Endodermal cell (in vitro differentiated cells): ENCODE results near the gene HEPN1. TPM values are rescaled to one million over a fixed set of nuclear protein-coding genes. Genes with fewer than 3 reads are reported as not detected.

Experiments
- DNase-seq: peaks from one replicate; pipeline ENCODE4 v3.0.0-alpha.2; 2017
- H3K27ac ChIP-seq: 2 replicates; pipeline ENCODE4 v1.5.1; 2013; ENCODE audit warnings: mild to moderate bottlenecking, low read depth, low read length, moderate library complexity
- H3K27me3 ChIP-seq: 2 replicates; pipeline ENCODE4 v1.6.1; 2013; ENCODE audit warnings: mild to moderate bottlenecking, low read length, moderate library complexity; ENCODE audit not compliant: insufficient read depth, control insufficient read depth, poor library complexity, severe bottlenecking
- H3K36me3 ChIP-seq: 2 replicates; pipeline ENCODE4 v1.7.0; 2013; ENCODE audit warnings: mild to moderate bottlenecking, low read length, moderate library complexity; ENCODE audit not compliant: control insufficient read depth, insufficient read depth
- H3K4me1 ChIP-seq: one replicate; pipeline ENCODE4 v1.7.0; 2013; ENCODE audit warnings: low read length; ENCODE audit not compliant: control insufficient read depth, insufficient read depth
- H3K4me3 ChIP-seq: 2 replicates; pipeline ENCODE4 v1.5.1; 2013; ENCODE audit warnings: mild to moderate bottlenecking, low read length, moderate library complexity
- H3K9ac ChIP-seq: 2 replicates; pipeline ENCODE4 v1.6.1; 2013; ENCODE audit warnings: mild to moderate bottlenecking, low read length, moderate library complexity; ENCODE audit not compliant: poor library complexity, severe bottlenecking; ENCODE audit errors: extremely low read depth
- H3K9me3 ChIP-seq: 2 replicates; pipeline ENCODE4 v1.6.1; 2013; ENCODE audit warnings: mild to moderate bottlenecking, low read length, moderate library complexity; ENCODE audit not compliant: control insufficient read depth
- H3K27ac Mint-ChIP-seq: 2 replicates; pipeline ENCODE4 v1.8.0; 2020; ENCODE audit warnings: mixed read lengths
- H3K27me3 Mint-ChIP-seq: 2 replicates; pipeline ENCODE4 v1.8.0; 2021; ENCODE audit warnings: mild to moderate bottlenecking, mixed read lengths; ENCODE audit not compliant: insufficient read depth
- H3K36me3 Mint-ChIP-seq: 2 replicates; pipeline ENCODE4 v1.8.0; 2020; ENCODE audit warnings: low read depth, mixed read lengths
- H3K4me1 Mint-ChIP-seq: 2 replicates; pipeline ENCODE4 v1.8.0; 2020; ENCODE audit warnings: mixed read lengths
- H3K4me3 Mint-ChIP-seq: 2 replicates; pipeline ENCODE4 v1.8.0; 2020; ENCODE audit warnings: mild to moderate bottlenecking, moderate library complexity, mixed read lengths
- H3K9me3 Mint-ChIP-seq: 2 replicates; pipeline ENCODE4 v1.8.0; 2020; ENCODE audit warnings: mild to moderate bottlenecking, mixed read lengths
- CTCF ChIP-seq: fragments of 200-600 bp; sonication (generic); conservative IDR thresholded peaks from 2 replicates; pipeline ENCODE4 v1.5.0; 2021; ENCODE audit warnings: antibody characterized with exemption, mild to moderate bottlenecking
- WGBS, 2 experiments: methylation state at CpG; one replicate each; pipeline versions ENCODE4 v1.1.5 to v1.1.7; 2013; ENCODE audit warnings: missing lambda C conversion rate in 2 of 2, mixed read lengths in 1 of 2; ENCODE audit not compliant: insufficient coverage in 1 of 2, insufficient read length in 1 of 2; 5-methylcytosine and 5-hydroxymethylcytosine counted together
- total RNA-seq, 2 donors: library from RNA; stranded (reverse); fragmentation: NEBNext Ultra II Directional in 1 of 2; extraction: Animal tissue kit (Norgen Biotek cat#: 25700) in 1 of 2; gene quantifications; 2 replicates in 1 of 2; 3 replicates in 1 of 2; pipeline ENCODE4 v1.2.1, GENCODE V29; 2021

The HEPN1 gene
- total RNA-seq, 2 donors from 2014 or later: not detected

- H3K9me3 ChIP-seq: no peaks in the 10 kb centered on the region
- H3K27ac ChIP-seq: no peak overlapping the region
- Mint-ChIP-seq H3K9me3 (no peaks in the 10 kb centered on the region), H3K4me3 (no peak overlapping the region), H3K4me1 (no peaks in the 10 kb centered on the region), H3K36me3 (no peaks in the 10 kb centered on the region), H3K27ac (no peak overlapping the region), H3K27me3 (peaks cover 60% of the 10 kb centered on the region)
- TF ChIP-seq CTCF: peak; percentile 42
- no peak overlapping the region for H3K4me3 ChIP-seq
- H3K27me3 ChIP-seq: peaks cover 59% of the 10 kb centered on the region
- H3K9ac ChIP-seq: no peak overlapping the region
- H3K36me3 ChIP-seq: no peaks in the 10 kb centered on the region
- no peaks in the 10 kb centered on the region for H3K4me1 ChIP-seq
- 72% methylated on average over 12 of the region's 12 CpGs; no CpG with 5 or more reads in 1 of the 2 experiments for WGBS, 2 experiments
- peak; percentile 87 for DNase-seq
These were observed 27.6 kb upstream of the HEPN1 start for GRCh38 chr11:124891373-124891861.

- Mint-ChIP-seq H3K4me3 (no peak overlapping the region), H3K4me1 (no peaks in the 10 kb centered on the region), H3K9me3 (no peaks in the 10 kb centered on the region), H3K27me3 (peaks cover 55% of the 10 kb centered on the region), H3K36me3 (no peaks in the 10 kb centered on the region), H3K27ac (no peak overlapping the region)
- H3K27me3 ChIP-seq: peaks cover 59% of the 10 kb centered on the region
- H3K4me3 ChIP-seq: no peak overlapping the region
- no peak overlapping the region for H3K27ac ChIP-seq
- H3K36me3 ChIP-seq: no peaks in the 10 kb centered on the region
- no peak overlapping the region for H3K9ac ChIP-seq
- no peaks in the 10 kb centered on the region for H3K4me1 ChIP-seq
- no peaks in the 10 kb centered on the region for H3K9me3 ChIP-seq
- DNase-seq: no peak
- TF ChIP-seq CTCF: no peak
- WGBS, 2 experiments: 90 to 94% methylated on average over 2 of the region's 2 CpGs
These were observed 26.9 kb upstream of the HEPN1 start for GRCh38 chr11:124892146-124892545.

GRCh38 chr11:124892750-124893454 is 26.1 kb upstream of the HEPN1 start:
- H3K9me3 Mint-ChIP-seq: no peaks in the 10 kb centered on the region
- no peak for TF ChIP-seq CTCF
- no peaks in the 10 kb centered on the region for H3K4me1 ChIP-seq
- H3K4me3 ChIP-seq: no peak overlapping the region
- no peak overlapping the region for H3K9ac ChIP-seq
- H3K27ac ChIP-seq: no peak overlapping the region
- peaks cover 4% of the 10 kb centered on the region for H3K4me1 Mint-ChIP-seq
- H3K27me3 Mint-ChIP-seq: peaks cover 50% of the 10 kb centered on the region
- no peaks in the 10 kb centered on the region for H3K9me3 ChIP-seq
- no peaks in the 10 kb centered on the region for H3K36me3 ChIP-seq
- H3K36me3 Mint-ChIP-seq: no peaks in the 10 kb centered on the region
- peaks cover 51% of the 10 kb centered on the region for H3K27me3 ChIP-seq
- WGBS, 2 experiments: 88 to 94% methylated on average over 9 of the region's 9 CpGs
- no peak overlapping the region for H3K4me3 Mint-ChIP-seq
- no peak for DNase-seq
- no peak overlapping the region for H3K27ac Mint-ChIP-seq
